HepG2 (cell line): ENCODE results near the gene AKIP1. TPM values are rescaled to one million over a fixed set of nuclear protein-coding genes. Genes with fewer than 3 reads are reported as not detected.

Source experiments
- BRCA1 ChIP-seq: sonication (generic); formaldehyde crosslinking; IDR thresholded peaks from 2 replicates; pipeline ENCODE4 v1.4.0; 2020; ENCODE audit warnings: missing genetic modification reagents
- ELF4 ChIP-seq: sonication (generic); formaldehyde crosslinking; IDR thresholded peaks from 2 replicates; pipeline ENCODE4 v1.5.0; 2020; ENCODE audit warnings: missing genetic modification reagents, mild to moderate bottlenecking, moderate library complexity, borderline replicate concordance
- FOXA1 ChIP-seq, 2 experiments: fragments of 450-650 bp in 1 of 2; sonication (generic) in 1 of 2; formaldehyde crosslinking in 1 of 2; IDR thresholded peaks; 2 replicates each; pipeline versions ENCODE4 v1.4.0 to v1.6.1; 2016 to 2020; ENCODE audit warnings: missing genetic modification reagents in 1 of 2
- IKZF1 ChIP-seq: fragments of 450-650 bp; IDR thresholded peaks from 2 replicates; pipeline ENCODE4 v1.7.1; 2016
- KLF16 ChIP-seq, 2 experiments: sonication (generic) in 1 of 2; formaldehyde crosslinking in 1 of 2; IDR thresholded peaks; 2 replicates each; pipeline versions ENCODE4 v1.6.1 to v1.8.0; 2016 to 2023; ENCODE audit warnings: missing genetic modification reagents in 2 of 2, missing compliant biosample characterization in 1 of 2
- NFKB2 ChIP-seq: sonication (generic); formaldehyde crosslinking; IDR thresholded peaks from 2 replicates; pipeline ENCODE4 v1.4.0; 2020; ENCODE audit warnings: missing genetic modification reagents, borderline replicate concordance
- SKI ChIP-seq: fragments of 450-650 bp; IDR thresholded peaks from one replicate; pipeline ENCODE4 v1.6.1; 2018; ENCODE audit warnings: mild to moderate bottlenecking; ENCODE audit not compliant: partially characterized antibody
- ZMYM2 ChIP-seq: sonication (generic); formaldehyde crosslinking; IDR thresholded peaks from 2 replicates; pipeline ENCODE4 v1.8.0; 2022; ENCODE audit warnings: mild to moderate bottlenecking, missing genetic modification reagents
- ZNF501 ChIP-seq: sonication (generic); formaldehyde crosslinking; IDR thresholded peaks from 2 replicates; pipeline ENCODE4 v1.5.1; 2020; ENCODE audit warnings: mild to moderate bottlenecking, moderate library complexity, missing genetic modification reagents
- ZNF567 ChIP-seq: sonication (generic); formaldehyde crosslinking; IDR thresholded peaks from 2 replicates; pipeline ENCODE4 v1.8.1; 2023; ENCODE audit warnings: mild to moderate bottlenecking, missing genetic modification reagents, borderline replicate concordance
- polyA plus RNA-seq, 8 experiments: library from polyadenylated mRNA; depleted of rRNA in 3 of 8; stranded (reverse) in 7 of 8; unstranded in 1 of 8; fragments of >200 nt; fragmentation: Illumina TruSeq in 4 of 8; extraction: Trizol in 4 of 8; gene quantifications; 2 replicates each; pipeline versions ENCODE4 v1.2.1 to v1.2.3, GENCODE V29; 2011 to 2016; ENCODE audit warnings: low read depth in 4 of 8, missing spikeins in 1 of 8, mixed read lengths in 1 of 8; ENCODE audit not compliant: insufficient read depth in 1 of 8
- total RNA-seq, 5 experiments: library from RNA; depleted of rRNA; stranded (reverse); fragments of >200 nt; fragmentation: Illumina TruSeq; extraction: Trizol; gene quantifications; 2 replicates each; pipeline ENCODE4 v1.2.3, GENCODE V29; 2016; ENCODE audit warnings: low read depth in 1 of 5
- TF ChIP-seq, protein P1 (sequence below): sonication (generic); formaldehyde crosslinking; IDR thresholded peaks from 2 replicates; pipeline ENCODE4 v1.9.0; 2021; ENCODE audit warnings: missing genetic modification reagents, borderline replicate concordance
- TF ChIP-seq, protein P2 (sequence below): sonication (generic); formaldehyde crosslinking; IDR thresholded peaks from 2 replicates; pipeline ENCODE4 v1.8.0; 2022; ENCODE audit warnings: missing genetic modification reagents, mild to moderate bottlenecking, borderline replicate concordance
- TF ChIP-seq, protein P3 (sequence below): conservative IDR thresholded peaks from 2 replicates; pipeline ENCODE4 v1.6.1; 2018; ENCODE audit warnings: missing genetic modification reagents
- TF ChIP-seq, protein P4 (sequence below): IDR thresholded peaks from 2 replicates; pipeline ENCODE4 v1.6.1; 2016; ENCODE audit warnings: missing biosample characterization, missing genetic modification reagents, low read depth
- TF ChIP-seq, protein P5 (sequence below): IDR thresholded peaks from 2 replicates; pipeline ENCODE4 v1.6.1; 2016; ENCODE audit warnings: missing compliant biosample characterization, missing genetic modification reagents, borderline replicate concordance
- TF ChIP-seq, protein P6 (sequence below): sonication (generic); formaldehyde crosslinking; IDR thresholded peaks from 2 replicates; pipeline ENCODE4 v1.4.0; 2020; ENCODE audit warnings: missing genetic modification reagents; ENCODE audit errors: not compliant biosample characterization

Gene AKIP1
- total and polyA plus RNA-seq, 2 of the 13 experiments (the other 11 are each of a cell fraction or from before 2014, with no cell fraction given), result 10.0 to 20.3 TPM

DNA sequence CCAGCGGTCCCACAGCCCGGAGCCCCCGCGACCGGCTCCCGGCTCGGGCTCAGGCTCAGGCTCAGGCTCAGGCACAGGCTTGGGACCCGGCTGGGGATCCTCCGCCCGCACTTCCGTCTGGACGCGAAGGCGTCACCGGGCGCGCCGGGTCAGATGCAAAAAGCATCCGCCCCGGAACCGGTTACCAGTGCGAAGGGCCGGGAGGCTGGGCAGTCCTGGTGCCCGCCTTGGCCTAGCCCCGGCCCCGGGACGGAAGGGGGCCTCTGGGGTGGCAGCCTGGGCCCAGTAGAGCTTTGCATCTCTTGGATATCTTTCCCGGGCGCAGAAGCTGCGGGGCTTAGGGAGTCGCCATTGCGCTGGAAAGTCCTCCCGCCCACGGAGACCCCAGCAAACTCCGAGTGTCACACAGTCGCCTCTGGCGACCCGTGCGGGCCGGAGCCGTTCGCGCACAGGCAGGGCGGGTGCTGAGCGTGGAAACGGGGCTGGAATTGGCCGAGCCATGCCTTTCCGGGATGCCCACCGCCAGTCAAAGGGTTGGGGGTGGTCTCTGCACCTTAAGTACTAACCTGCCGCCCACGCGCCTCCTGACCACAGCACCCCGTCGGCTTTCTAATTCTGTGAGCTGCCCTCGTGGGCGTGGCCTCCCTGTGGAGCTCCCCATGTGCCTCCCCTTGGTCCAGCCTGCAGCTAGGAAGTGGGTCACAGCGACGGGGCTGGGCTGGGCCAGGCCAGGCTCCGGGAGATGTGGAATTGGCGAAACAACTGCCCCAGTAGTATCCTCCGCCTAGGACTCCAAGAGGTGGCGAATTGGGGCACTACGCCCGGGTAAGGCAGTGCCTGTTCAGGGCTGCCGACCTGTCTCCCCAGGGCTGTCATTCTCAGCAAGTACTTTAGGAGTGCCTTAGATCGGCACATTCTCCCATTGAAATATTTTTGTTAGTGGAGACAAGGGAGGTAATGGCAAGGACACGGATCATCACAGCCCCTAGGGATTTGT is 53.6 kb downstream of the AKIP1 start, which contains the start of gene TMEM9B (continued):
- TF ChIP-seq, protein P1, sequence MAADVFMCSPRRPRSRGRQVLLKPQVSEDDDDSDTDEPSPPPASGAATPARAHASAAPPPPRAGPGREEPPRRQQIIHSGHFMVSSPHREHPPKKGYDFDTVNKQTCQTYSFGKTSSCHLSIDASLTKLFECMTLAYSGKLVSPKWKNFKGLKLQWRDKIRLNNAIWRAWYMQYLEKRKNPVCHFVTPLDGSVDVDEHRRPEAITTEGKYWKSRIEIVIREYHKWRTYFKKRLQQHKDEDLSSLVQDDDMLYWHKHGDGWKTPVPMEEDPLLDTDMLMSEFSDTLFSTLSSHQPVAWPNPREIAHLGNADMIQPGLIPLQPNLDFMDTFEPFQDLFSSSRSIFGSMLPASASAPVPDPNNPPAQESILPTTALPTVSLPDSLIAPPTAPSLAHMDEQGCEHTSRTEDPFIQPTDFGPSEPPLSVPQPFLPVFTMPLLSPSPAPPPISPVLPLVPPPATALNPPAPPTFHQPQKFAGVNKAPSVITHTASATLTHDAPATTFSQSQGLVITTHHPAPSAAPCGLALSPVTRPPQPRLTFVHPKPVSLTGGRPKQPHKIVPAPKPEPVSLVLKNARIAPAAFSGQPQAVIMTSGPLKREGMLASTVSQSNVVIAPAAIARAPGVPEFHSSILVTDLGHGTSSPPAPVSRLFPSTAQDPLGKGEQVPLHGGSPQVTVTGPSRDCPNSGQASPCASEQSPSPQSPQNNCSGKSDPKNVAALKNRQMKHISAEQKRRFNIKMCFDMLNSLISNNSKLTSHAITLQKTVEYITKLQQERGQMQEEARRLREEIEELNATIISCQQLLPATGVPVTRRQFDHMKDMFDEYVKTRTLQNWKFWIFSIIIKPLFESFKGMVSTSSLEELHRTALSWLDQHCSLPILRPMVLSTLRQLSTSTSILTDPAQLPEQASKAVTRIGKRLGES (CRISPR knock-in tag), result no peak
- TF ChIP-seq ZMYM2 (peak; percentile 67), BRCA1 (CRISPR knock-in tag) (0 out of 2 replicates have a peak, but pooled peaks have one; percentile 27), FOXA1 (IDR thresholded peaks at IDR 0.05) (no peak), FOXA1 (CRISPR knock-in tag; IDR thresholded peaks at IDR 0.05) (no peak; the same call in 1 of the 2 replicates), NFKB2 (CRISPR knock-in tag) (peak; percentile 51; the same call in 1 of the 2 replicates), SKI (peak; percentile 71), ZNF501 (CRISPR knock-in tag) (peak; percentile 93), ELF4 (CRISPR knock-in tag) (peak; percentile 62; the same call in 1 of the 2 replicates), KLF16 (CRISPR knock-in tag; IDR thresholded peaks at IDR 0.05) (0 out of 4 replicates have a peak, but pooled peaks of 1 of the 2 experiments have one; percentile 69), IKZF1 (no peak), ZNF567 (no peak)
- TF ChIP-seq, protein P2, sequence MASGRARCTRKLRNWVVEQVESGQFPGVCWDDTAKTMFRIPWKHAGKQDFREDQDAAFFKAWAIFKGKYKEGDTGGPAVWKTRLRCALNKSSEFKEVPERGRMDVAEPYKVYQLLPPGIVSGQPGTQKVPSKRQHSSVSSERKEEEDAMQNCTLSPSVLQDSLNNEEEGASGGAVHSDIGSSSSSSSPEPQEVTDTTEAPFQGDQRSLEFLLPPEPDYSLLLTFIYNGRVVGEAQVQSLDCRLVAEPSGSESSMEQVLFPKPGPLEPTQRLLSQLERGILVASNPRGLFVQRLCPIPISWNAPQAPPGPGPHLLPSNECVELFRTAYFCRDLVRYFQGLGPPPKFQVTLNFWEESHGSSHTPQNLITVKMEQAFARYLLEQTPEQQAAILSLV (CRISPR knock-in tag), result peak; percentile 70
- TF ChIP-seq, protein P3, sequence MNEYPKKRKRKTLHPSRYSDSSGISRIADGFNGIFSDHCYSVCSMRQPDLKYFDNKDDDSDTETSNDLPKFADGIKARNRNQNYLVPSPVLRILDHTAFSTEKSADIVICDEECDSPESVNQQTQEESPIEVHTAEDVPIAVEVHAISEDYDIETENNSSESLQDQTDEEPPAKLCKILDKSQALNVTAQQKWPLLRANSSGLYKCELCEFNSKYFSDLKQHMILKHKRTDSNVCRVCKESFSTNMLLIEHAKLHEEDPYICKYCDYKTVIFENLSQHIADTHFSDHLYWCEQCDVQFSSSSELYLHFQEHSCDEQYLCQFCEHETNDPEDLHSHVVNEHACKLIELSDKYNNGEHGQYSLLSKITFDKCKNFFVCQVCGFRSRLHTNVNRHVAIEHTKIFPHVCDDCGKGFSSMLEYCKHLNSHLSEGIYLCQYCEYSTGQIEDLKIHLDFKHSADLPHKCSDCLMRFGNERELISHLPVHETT (CRISPR knock-in tag), result peak; percentile 88; the same call in 1 of the 2 replicates
- TF ChIP-seq, protein P4, sequence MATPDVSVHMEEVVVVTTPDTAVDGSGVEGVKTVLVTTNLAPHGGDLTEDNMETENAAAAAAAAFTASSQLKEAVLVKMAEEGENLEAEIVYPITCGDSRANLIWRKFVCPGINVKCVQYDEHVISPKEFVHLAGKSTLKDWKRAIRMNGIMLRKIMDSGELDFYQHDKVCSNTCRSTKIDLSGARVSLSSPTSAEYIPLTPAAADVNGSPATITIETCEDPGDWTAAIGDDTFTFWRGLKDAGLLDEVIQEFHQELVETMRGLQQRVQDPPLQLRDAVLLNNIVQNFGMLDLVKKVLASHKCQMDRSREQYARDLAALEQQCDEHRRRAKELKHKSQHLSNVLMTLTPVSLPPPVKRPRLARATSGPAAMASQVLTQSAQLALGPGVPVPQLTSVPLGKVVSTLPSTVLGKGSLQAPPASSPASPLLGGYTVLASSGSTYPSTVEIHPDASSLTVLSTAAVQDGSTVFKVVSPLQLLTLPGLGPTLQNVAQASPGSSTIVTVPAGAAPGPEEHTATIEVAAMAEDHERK (CRISPR knock-in tag), result peak; percentile 75
- TF ChIP-seq, protein P5, sequence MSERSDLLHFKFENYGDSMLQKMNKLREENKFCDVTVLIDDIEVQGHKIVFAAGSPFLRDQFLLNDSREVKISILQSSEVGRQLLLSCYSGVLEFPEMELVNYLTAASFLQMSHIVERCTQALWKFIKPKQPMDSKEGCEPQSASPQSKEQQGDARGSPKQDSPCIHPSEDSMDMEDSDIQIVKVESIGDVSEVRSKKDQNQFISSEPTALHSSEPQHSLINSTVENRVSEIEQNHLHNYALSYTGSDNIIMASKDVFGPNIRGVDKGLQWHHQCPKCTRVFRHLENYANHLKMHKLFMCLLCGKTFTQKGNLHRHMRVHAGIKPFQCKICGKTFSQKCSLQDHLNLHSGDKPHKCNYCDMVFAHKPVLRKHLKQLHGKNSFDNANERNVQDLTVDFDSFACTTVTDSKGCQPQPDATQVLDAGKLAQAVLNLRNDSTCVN (CRISPR knock-in tag), result peak; percentile 26; the same call in 1 of the 2 replicates
- TF ChIP-seq, protein P6, sequence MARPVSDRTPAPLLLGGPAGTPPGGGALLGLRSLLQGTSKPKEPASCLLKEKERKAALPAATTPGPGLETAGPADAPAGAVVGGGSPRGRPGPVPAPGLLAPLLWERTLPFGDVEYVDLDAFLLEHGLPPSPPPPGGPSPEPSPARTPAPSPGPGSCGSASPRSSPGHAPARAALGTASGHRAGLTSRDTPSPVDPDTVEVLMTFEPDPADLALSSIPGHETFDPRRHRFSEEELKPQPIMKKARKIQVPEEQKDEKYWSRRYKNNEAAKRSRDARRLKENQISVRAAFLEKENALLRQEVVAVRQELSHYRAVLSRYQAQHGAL (CRISPR knock-in tag), result peak; percentile 59
